Nucleus accumbens (tissue), 56 donors: ENCODE results near the gene SLC16A14.
"Not testable (repeated sequence)": the region's sequence is repeated elsewhere in the genome, so short reads cannot be mapped to it uniquely, and the experiment has no call there.

Experiments used
- DNase-seq, 56 donors: peaks; one replicate each; lab custom pipeline; 2025; lab: John Stamatoyannopoulos, UW

The SLC16A14 gene, protein sequence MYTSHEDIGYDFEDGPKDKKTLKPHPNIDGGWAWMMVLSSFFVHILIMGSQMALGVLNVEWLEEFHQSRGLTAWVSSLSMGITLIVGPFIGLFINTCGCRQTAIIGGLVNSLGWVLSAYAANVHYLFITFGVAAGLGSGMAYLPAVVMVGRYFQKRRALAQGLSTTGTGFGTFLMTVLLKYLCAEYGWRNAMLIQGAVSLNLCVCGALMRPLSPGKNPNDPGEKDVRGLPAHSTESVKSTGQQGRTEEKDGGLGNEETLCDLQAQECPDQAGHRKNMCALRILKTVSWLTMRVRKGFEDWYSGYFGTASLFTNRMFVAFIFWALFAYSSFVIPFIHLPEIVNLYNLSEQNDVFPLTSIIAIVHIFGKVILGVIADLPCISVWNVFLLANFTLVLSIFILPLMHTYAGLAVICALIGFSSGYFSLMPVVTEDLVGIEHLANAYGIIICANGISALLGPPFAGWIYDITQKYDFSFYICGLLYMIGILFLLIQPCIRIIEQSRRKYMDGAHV

DNA sequence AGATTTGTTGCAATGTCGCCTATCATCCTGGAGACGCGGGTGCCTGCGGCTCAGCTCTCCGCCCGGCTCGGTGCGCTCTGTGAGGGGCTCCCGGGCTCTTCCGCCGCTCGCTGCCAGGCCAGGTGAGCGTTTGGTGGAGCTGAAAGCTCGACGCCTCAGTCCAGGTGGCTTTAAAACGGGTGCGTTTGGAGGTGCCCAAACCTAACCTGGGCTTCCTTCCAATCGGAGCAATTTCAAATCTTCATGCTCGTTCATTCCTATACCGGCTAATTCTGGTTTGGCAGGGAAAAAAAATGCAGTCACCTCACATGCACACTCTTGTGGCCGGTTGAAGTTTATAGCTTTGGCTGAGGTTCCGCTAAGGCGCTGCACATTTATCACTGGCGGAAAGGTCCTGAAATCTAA lies at the start of gene SLC16A14:
Gene SLC16A14 (minus strand): TSS at position 274 of the 405 bp plus-strand sequence. CDS start 9,572 bp downstream, outside the sequence.
- DNase-seq, result peak in 23 of 56 donors; percentile 4 to 64 (median 34)

- DNase-seq, result no peak
Observed at GRCh38 chr2:230106771-230107170, 38.0 kb upstream of the SLC16A14 start.

DNA sequence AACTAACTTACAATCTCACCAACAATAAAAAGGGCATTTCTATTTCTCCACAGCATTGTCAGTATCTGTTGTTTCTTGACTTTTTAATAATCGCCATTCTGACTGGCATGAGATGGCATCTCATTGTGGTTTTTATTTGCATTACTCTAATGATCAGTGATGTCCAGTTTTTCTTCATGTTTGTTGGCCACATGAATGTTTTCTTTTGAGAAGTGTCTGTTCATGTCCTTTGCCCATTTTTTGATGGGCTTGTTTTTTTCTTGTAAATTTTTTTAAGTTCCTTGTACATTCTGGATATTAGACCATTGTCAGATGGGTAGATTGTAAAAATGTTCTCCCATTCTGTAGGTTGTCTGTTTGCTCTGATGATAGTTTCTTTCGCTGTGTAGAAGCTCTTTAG lies 33.2 kb upstream of the SLC16A14 start:
- not testable (repeated sequence) for DNase-seq

DNA sequence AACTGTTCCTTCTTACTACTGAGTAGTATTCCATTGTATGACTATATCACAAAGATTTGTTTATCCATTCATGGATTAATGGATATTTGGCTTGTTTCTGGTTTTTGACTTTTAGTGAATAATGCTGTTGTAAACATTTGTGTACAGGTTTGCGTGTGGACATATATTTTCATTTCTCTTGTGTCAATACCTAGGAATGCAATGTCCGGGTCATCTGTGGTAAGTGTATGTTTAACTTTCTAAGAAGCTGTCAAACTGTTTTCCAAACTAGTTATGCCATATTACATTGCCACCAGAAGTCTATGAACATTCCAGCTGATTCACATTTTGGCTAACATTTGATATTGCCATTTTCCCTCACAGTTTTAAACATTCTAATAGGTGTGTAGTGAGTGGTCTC lies 29.1 kb upstream of the SLC16A14 start:
- DNase-seq, result no peak

GRCh38 chr2:230097424-230097823 lies 28.7 kb upstream of the SLC16A14 start:
- DNase-seq, result no peak

GRCh38 chr2:230090967-230091366 lies 22.2 kb upstream of the SLC16A14 start:
- DNase-seq, result no peak

DNA sequence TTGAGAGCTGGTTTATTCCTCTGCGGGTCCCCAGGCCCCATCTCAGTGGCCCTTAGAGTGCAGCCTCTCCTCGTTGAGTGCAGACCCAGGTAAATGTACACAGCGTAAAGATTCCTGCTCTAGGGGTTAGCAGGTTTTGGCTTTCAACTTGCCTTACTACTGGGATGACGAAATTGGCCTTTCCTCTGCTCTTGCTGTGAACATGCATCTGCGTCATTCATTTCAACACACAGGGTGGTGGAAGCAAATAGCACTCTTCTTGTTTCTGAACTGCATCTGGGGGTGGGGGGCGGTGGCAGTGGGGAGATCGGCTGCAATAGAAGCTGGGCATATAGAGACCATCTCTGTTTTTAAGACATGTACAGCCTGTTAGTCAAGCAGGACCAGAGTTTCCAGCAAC lies 16.5 kb upstream of the SLC16A14 start:
- DNase-seq, result no peak

DNA sequence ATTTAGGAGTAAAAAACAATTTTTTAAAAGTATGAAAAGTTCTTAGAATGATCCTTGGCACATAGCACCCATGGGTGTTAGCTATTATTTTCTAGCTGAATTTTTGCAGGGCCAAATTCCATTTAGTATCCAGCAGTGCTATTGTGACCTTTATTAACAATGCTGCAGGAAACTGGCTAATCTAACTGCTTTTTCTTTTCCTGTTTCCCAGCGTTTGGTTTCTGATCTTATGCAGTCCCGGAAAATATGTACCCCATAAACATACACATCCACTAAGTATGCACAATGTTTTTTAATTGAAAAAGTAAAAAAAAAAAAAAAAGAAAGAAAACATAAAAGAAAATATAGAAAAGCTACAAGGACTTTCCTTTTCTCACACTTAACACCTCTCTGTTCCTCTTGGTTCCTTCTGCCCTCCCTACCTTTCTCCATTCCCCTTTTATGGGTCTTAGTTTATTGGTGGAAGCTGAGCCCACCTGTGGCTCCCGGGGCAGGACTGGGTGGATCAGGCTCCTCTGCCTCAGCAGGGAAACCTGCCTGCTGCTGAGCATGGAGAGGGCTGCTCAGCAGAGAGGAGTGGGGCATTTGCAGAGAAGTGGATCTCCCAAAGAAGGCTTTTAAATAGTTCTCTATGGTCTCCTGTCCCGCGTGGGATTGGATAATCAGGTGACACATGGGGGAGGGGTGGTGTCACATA lies 9.3 kb upstream of the SLC16A14 start:
- no peak for DNase-seq

DNA sequence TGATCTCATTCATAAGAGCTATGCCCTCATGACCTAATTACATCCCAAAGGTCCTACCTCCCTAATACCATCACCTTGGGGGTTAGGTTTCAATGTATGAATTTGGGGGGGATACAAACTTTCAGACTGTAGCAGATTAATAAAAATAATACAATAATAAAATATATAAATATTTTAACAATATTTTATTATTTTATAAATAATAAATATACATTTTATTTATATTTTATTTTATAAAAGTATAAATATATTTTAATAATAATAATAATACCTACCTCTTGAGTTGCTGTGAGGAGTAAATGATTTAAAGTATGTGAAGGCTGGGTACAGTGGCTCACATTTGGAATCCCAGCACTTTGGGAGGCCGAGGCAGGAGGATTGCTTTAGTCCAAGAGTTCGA lies 8.1 kb upstream of the SLC16A14 start:
- no peak for DNase-seq

- no peak for DNase-seq
Observed at GRCh38 chr2:230075988-230076631, 7.4 kb upstream of the SLC16A14 start.

GRCh38 chr2:230071421-230071820 lies 2.7 kb upstream of the SLC16A14 start:
- DNase-seq, result no peak

GRCh38 chr2:230069402-230069801 lies 678 bp upstream of the SLC16A14 start:
- DNase-seq, result no peak

DNA sequence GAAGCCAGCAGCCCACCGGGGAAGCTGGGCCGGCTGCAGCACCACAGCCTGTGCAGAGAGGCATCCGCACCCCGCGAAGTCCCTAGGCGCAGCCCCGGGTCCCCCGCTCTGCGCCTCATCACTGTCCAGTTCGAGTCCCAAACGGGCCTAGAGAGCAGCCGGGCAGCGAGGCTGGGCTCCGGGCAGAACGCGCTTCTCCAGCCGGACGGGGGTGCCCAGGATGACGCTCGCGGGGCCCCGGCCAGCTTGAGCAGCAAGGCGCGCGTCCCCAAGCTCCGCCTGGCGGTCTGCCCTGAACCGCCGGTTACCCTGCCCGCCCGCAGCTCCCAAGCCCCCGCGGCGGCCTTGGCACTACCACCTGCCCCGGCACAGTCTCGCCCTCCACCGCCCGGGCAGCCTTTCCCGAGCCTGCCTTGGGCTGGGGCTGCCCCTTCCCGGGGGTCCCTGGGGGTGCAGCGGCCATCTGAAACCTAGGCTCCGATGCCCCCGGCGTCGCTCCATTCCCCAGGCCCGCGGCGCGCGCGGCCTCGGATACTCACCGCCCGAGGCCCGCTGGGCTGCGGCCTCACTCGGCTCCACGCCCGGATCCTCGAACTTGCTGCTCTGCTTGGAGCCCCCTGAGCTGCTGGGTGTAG lies 591 bp downstream of the SLC16A14 start:
- peak in 48 of 56 donors; percentile 8 to 73 (median 46) for DNase-seq

DNA sequence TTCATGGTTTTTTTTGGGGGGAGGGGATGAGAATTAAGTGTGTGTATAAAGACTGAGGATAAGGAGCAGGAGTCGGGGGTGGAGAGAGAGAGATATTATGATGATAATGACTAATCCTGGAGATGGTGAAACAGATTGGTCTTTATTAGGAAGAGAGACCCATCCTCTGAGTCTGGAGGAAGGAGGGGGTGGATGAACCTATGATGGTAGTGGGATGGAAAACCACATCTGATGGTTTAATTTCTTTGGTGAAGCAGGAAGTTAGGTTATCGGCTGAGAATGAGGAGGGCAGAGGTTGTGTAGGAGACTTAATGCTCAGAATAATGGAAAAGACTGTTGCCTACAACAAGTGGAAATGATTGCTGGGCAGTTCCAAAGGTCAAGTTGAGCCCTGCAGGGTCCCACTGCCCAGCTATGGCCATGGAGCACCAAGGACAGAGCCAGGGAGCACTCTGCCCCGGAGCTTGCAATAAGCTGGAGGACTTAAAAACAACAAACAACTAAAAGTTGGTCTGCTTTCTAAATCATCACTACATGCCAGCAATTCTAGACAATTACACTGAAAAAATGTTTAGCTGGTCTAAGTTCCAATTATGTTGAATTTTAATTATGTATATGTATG lies 7.9 kb downstream of the SLC16A14 start:
- DNase-seq, result no peak

DNA sequence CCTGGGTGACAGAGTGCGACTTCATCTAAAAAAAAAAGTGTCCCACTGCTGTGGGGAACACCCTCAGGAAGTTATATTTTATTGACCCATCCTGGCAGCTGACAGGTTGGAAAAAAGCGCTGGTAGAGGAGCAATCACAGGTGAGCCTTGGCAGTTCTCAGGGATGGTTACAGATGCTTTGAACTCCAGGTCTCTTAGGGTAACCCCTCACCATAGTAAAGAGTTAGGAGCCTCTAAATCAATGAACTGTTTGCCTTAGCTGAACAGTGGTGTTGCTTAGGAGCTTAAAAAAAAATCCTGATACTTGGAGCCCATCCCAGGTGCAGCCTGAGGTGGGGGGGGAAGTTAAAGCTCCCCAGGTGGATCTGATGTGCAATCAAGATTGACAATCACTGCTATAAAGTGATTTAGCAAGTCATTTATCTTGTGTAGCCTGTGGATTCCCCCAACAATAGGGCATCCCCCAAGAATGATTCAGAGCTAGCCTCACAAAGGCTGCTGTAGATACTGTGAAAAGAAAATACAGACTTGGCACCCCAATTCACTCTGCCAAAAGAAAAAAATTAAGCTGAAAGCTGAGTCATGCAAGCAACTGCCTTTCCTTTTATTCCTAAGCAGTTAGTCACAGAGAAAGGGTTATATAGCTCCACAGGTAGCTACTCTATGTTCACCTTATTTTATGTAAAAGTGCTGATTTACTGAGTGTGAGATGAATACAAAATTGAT lies 14.8 kb downstream of the SLC16A14 start:
- DNase-seq, result peak in 6 of 56 donors; percentile 1 to 19 (median 3)

DNA sequence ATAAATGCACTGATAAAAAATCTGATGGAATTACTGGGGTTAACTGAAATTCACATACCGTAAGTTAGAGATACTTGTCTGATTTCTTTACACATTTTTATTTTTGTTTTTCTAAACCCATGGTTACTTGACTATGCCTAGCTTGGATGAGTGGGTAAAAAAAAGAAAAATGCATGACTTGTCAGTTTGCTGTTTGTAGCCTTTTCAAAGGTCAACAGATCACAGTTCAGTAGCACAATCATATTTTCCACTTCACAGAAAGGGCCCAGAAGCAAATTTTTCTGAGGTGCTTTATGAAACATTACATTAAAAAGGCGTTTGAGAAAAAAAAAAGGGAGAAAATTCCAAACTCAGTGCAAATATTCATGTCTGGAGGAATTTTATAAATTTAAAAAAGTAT lies 16.4 kb downstream of the SLC16A14 start:
- no peak for DNase-seq

DNA sequence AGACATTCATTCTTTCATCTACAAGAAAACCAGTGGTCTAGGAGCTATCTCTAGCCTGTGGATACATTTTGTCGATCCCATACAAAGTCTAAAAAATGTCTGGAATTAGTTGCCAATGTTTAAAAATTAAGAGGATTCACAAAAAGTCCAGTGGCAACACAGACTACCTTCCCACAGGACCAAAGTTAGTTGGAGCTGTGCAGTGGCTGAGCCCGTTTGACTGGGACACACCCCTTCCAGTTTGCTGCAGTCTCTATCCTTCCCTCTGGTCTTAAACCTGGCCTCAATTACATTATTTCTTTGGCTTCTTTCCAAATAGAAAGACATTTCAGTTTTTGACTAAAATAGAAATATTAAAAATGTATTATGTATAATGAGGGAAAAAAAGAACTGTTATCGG lies 18.6 kb downstream of the SLC16A14 start:
- DNase-seq, result no peak

GRCh38 chr2:230048010-230048671 lies 20.6 kb downstream of the SLC16A14 start:
- DNase-seq, result peak in 8 of 56 donors; percentile 7 to 51 (median 13)

DNA sequence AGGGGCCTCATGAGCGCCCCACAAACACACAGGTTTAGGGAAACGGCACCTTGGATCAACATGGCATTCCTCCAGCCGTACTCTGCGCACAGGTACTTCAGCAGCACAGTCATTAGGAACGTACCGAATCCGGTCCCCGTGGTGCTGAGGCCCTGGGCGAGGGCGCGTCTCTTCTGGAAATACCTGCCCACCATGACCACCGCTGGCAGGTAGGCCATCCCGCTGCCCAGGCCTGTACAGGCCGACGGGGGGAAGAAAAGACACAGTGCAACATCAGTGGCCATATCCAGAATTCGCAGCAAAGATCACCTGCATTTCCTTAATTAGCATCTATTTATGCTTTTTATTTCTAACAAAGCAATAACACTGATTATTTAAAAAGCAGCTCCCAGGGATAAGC lies 22.2 kb downstream of the SLC16A14 start:
- no peak for DNase-seq
